ENCODE data around the gene RBM10. TPM values are rescaled to one million over a fixed set of nuclear protein-coding genes. Genes with fewer than 3 reads are reported as not detected.

Gene RBM10
- total and polyA plus RNA-seq, 7 donors, result 18.2 to 33.8 (median 25.0) TPM

DNA sequence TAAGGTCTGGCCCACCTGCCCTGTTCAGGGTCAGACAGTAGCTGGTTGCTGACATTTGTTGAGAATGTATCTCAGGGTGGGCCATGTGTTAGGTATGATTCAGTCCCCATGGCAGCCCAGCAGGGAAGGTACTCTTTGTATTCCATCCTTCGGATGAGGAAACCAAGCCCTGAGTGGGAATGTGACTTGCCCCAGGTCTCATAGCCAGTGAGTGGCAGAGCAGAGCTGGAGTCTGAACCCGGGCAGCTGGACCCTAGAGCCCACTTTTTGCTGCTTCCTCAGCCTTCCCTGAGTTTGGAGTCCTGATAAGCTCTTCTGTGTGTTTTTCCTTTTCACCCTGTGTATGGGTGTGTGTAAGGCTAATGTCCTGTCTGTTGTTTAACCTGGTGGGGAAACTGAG is 27.0 kb downstream of the RBM10 start:
- intact Hi-C loops (cut with DNase I), result no loop called here
- TF ChIP-seq, protein P1, sequence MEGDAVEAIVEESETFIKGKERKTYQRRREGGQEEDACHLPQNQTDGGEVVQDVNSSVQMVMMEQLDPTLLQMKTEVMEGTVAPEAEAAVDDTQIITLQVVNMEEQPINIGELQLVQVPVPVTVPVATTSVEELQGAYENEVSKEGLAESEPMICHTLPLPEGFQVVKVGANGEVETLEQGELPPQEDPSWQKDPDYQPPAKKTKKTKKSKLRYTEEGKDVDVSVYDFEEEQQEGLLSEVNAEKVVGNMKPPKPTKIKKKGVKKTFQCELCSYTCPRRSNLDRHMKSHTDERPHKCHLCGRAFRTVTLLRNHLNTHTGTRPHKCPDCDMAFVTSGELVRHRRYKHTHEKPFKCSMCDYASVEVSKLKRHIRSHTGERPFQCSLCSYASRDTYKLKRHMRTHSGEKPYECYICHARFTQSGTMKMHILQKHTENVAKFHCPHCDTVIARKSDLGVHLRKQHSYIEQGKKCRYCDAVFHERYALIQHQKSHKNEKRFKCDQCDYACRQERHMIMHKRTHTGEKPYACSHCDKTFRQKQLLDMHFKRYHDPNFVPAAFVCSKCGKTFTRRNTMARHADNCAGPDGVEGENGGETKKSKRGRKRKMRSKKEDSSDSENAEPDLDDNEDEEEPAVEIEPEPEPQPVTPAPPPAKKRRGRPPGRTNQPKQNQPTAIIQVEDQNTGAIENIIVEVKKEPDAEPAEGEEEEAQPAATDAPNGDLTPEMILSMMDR (IDR thresholded peaks at IDR 0.05), result no peak
- DNase-seq (no peak), ATAC-seq (no peak)
- H3K27me3 ChIP-seq (ENCODE audit: insufficient read depth in 3 of 3, low read length in 2 of 3), result peaks cover 0 to 32% (median 0%) of the 10 kb centered on the region in 3 donors
- WGBS, 3 donors, result 95 to 100% (median 98%) methylated on average over 2 of the region's 2 CpGs
- peaks cover 0 to 47% of the 10 kb centered on the region in 2 donors for H3K36me3 ChIP-seq (ENCODE audit: insufficient read depth in 1 of 2, low read depth in 1 of 2)
- H3K4me1 ChIP-seq, result no peaks in the 10 kb centered on the region
- no peak overlapping the region for H3K27ac ChIP-seq
- H3K9me3 ChIP-seq, result no peaks in the 10 kb centered on the region
- H3K4me3 ChIP-seq, result no peak overlapping the region

DNA sequence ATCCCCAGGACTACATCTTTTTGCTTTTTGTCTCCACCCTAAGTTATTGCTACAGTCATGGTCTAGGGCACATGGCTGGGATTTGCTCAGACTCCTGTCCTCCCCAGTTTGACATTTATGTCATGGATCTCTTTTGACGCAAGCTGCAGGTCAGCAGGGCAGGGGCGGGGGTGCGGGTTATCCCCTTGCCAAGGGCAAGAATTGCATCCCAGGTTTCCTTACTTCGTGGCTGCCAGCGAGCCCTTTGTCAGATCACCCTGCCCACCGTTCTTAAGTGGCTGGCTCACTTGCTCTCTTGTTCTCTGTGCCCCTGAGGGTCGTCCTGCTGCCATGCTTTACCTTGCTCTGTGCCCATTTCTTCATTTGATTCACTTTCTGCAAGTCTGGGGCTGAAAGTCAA is 27.5 kb downstream of the RBM10 start:
- 83 to 90% (median 85%) methylated on average over 5 to 7 of the region's 7 CpGs for WGBS, 3 donors
- no peak for ATAC-seq

DNA sequence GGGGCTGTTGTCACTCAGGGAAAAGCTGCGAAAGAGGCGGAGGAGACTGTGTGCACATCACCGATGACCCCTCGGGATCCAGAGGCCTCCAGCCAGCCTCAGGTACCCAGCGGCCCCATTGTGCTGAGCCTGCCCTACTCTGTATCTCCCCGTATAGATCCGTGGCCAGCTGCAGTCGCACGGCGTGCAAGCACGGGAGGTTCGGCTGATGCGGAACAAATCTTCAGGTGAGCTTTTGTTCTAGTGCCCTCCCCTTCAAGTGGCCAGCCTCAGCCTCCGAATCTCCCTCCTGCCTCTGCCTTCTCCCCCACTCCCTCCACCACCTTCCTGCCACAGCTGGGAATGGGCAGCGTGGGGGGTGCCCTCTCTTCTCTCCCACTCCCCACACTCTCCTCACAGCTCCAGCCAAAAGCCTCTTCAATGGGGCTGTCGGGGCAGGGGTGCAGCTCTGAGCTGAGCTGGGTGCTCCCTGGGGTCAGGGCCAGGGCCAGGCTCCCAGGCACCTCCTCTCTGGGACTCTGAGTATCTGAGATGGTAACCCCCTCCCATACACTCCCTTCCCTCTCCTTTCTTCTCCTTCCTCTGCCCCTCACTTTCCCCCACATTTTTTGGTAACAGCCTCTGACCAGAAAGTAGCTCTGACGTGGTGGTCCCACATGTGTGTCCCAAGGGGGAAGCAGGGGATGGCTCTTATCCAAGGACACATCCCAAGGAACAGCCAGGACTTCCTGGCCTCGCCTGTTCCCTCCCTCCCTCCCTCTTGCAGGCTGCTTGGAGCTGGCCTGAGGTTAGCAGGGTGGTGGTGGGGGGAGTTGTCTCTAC is 28.2 kb downstream of the RBM10 start:
- H3K27ac ChIP-seq, result no peak overlapping the region
- TF ChIP-seq, protein P1 (IDR thresholded peaks at IDR 0.05), result no peak
- intact Hi-C loops (cut with DNase I), result no loop called here
- no peak overlapping the region for H3K4me3 ChIP-seq
- H3K9me3 ChIP-seq, result no peaks in the 10 kb centered on the region
- peaks cover 0 to 42% (median 0%) of the 10 kb centered on the region in 3 donors for H3K27me3 ChIP-seq (ENCODE audit: insufficient read depth in 3 of 3, low read length in 2 of 3)
- 76 to 94% (median 85%) methylated on average over 15 to 18 of the region's 18 CpGs for WGBS, 3 donors
- DNase-seq (no peak), ATAC-seq (no peak)
- H3K4me1 ChIP-seq, result no peaks in the 10 kb centered on the region
- peaks cover 0 to 58% of the 10 kb centered on the region in 2 donors for H3K36me3 ChIP-seq (ENCODE audit: insufficient read depth in 1 of 2, low read depth in 1 of 2)

More for the DNA sequence above, 27.5 kb downstream of the RBM10 start:
- Histone ChIP-seq H3K9me3 (no peaks in the 10 kb centered on the region), H3K36me3 (ENCODE audit: insufficient read depth in 1 of 2, low read depth in 1 of 2) (peaks cover 0 to 51% of the 10 kb centered on the region in 2 donors), H3K4me3 (no peak overlapping the region), H3K27me3 (ENCODE audit: insufficient read depth in 3 of 3, low read length in 2 of 3) (peaks cover 0 to 36% (median 0%) of the 10 kb centered on the region in 3 donors), H3K4me1 (no peaks in the 10 kb centered on the region), H3K27ac (no peak overlapping the region)
- TF ChIP-seq, protein P1 (IDR thresholded peaks at IDR 0.05), result no peak
- no peak for DNase-seq
- intact Hi-C loops (cut with DNase I), result no loop called here

DNA sequence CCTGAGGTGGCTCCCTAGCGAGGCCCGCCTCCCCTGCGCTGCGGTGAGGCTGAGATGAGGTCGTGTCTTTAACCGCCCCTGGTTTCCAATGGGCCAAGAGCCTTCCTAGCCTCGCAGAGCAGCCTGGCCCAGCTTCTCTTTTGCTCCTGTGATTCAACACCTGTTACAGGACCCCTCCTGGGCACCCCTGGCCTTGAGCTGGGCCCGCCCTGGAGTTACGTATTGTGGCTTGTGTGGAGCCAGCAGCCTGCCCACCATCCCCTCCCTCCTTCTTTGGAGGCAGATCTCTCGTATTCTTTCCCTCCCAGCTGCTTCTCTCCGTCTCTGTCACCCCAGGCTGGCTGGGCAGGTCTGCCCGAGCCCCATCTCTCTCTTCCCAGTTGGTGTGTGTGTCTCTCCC is 29.4 kb downstream of the RBM10 start:
- DNase-seq (no peak), ATAC-seq (no peak)
- peaks cover 0 to 42% (median 0%) of the 10 kb centered on the region in 3 donors for H3K27me3 ChIP-seq (ENCODE audit: insufficient read depth in 3 of 3, low read length in 2 of 3)
- no peak overlapping the region for H3K27ac ChIP-seq
- no peaks in the 10 kb centered on the region for H3K4me1 ChIP-seq
- H3K9me3 ChIP-seq, result no peaks in the 10 kb centered on the region
- intact Hi-C loops (cut with DNase I), result no loop called here
- WGBS, 3 donors, result 73 to 86% (median 85%) methylated on average over 11 to 12 of the region's 12 CpGs
- TF ChIP-seq, protein P1 (IDR thresholded peaks at IDR 0.05), result no peak
- no peak overlapping the region for H3K4me3 ChIP-seq
- peaks cover 0 to 65% of the 10 kb centered on the region in 2 donors for H3K36me3 ChIP-seq (ENCODE audit: insufficient read depth in 1 of 2, low read depth in 1 of 2)
